HEK293T (cell line): Measurements from ENCODE around the gene HEMK1.

ENCODE experiments used
- CTCF ChIA-PET: fragments of 350-600 bp; formaldehyde crosslinking; extraction: SDS; loops from one replicate; lab custom pipeline; 2021; ENCODE audit warnings: antibody characterized with exemption, inconsistent platforms; lab: Yijun Ruan, JAX
- POLR2A ChIA-PET: fragments of 350-600 bp; formaldehyde crosslinking; extraction: SDS; loops from one replicate; lab custom pipeline; 2020; ENCODE audit warnings: antibody characterized with exemption, inconsistent platforms; lab: Yijun Ruan, JAX
- DNase-seq: peaks from one replicate; pipeline ENCODE4 v3.0.0; 2012; ENCODE audit warnings: mixed read lengths; ENCODE audit errors: extremely low spot score
- ARNT ChIP-seq: fragments of 450-650 bp; IDR thresholded peaks from 2 replicates; pipeline ENCODE4 v1.6.1; 2017; ENCODE audit warnings: mild to moderate bottlenecking
- BHLHE40 ChIP-seq: fragments of 450-650 bp; IDR thresholded peaks from 2 replicates; pipeline ENCODE4 v1.6.1; 2016; ENCODE audit warnings: mild to moderate bottlenecking, moderate library complexity, borderline replicate concordance
- CTBP1 ChIP-seq: fragments of 450-650 bp; IDR thresholded peaks from 2 replicates; pipeline ENCODE4 v1.6.1; 2016; ENCODE audit warnings: borderline replicate concordance
- ELF4 ChIP-seq: fragments of 450-650 bp; IDR thresholded peaks from 2 replicates; pipeline ENCODE4 v1.6.1; 2017; ENCODE audit warnings: antibody characterized with exemption
- FOXA1 ChIP-seq: fragments of 450-650 bp; IDR thresholded peaks from 2 replicates; pipeline ENCODE4 v1.6.1; 2016; ENCODE audit warnings: mild to moderate bottlenecking
- FOXK2 ChIP-seq: fragments of 450-650 bp; IDR thresholded peaks from 2 replicates; pipeline ENCODE4 v1.6.1; 2016; ENCODE audit warnings: mild to moderate bottlenecking
- FOXM1 ChIP-seq: fragments of 450-650 bp; IDR thresholded peaks from 2 replicates; pipeline ENCODE4 v1.6.1; 2017; ENCODE audit warnings: mild to moderate bottlenecking, borderline replicate concordance
- HDGF ChIP-seq: fragments of 450-650 bp; IDR thresholded peaks from 2 replicates; pipeline ENCODE4 v1.6.1; 2017; ENCODE audit warnings: antibody characterized with exemption, borderline replicate concordance
- L3MBTL2 ChIP-seq: fragments of 450-650 bp; conservative IDR thresholded peaks from 2 replicates; pipeline ENCODE4 v1.6.1; 2016; ENCODE audit warnings: mild to moderate bottlenecking
- LEF1 ChIP-seq: fragments of 450-650 bp; IDR thresholded peaks from 2 replicates; pipeline ENCODE4 v1.6.1; 2017; ENCODE audit warnings: mild to moderate bottlenecking, borderline replicate concordance
- NFRKB ChIP-seq: fragments of 450-650 bp; IDR thresholded peaks from 2 replicates; pipeline ENCODE4 v1.6.1; 2016; ENCODE audit warnings: mild to moderate bottlenecking, moderate library complexity
- PKNOX1 ChIP-seq: fragments of 450-650 bp; IDR thresholded peaks from 2 replicates; pipeline ENCODE4 v1.6.1; 2016
- SP1 ChIP-seq: fragments of 450-650 bp; IDR thresholded peaks from 2 replicates; pipeline ENCODE4 v1.6.1; 2017
- SUZ12 ChIP-seq: fragments of 450-650 bp; IDR thresholded peaks from 2 replicates; pipeline ENCODE4 v1.6.1; 2016; ENCODE audit warnings: mild to moderate bottlenecking
- TARDBP ChIP-seq: fragments of 450-650 bp; IDR thresholded peaks from 2 replicates; pipeline ENCODE4 v1.6.1; 2016
- ZNF384 ChIP-seq: fragments of 450-650 bp; IDR thresholded peaks from 2 replicates; pipeline ENCODE4 v1.6.1; 2016

The HEMK1 gene

GRCh38 chr3:50633230-50633790, 64.0 kb downstream of the HEMK1 start:
- no peak for DNase-seq
- no peak for TF ChIP-seq SUZ12
- TF ChIP-seq LEF1: no peak
- TF ChIP-seq FOXM1: no peak
- no peak for TF ChIP-seq SP1
- TF ChIP-seq FOXK2: no peak
- TF ChIP-seq L3MBTL2: no peak
- no peak for TF ChIP-seq TARDBP
- TF ChIP-seq ELF4: no peak
- TF ChIP-seq HDGF: no peak
- TF ChIP-seq FOXA1: no peak
- TF ChIP-seq ARNT: no peak
- no peak for TF ChIP-seq NFRKB
- no peak for TF ChIP-seq ZNF384
- TF ChIP-seq BHLHE40: no peak
- TF ChIP-seq PKNOX1: no peak
- TF ChIP-seq CTBP1: no peak
- ChIA-PET CTCF (interaction anchor here (0.6 to 2.4 kb wide), 3 partner anchors 17 to 61 kb away, joined by 3 to 9 read pairs (median 3); partner anchors contain the start of gene MAPKAPK3), POLR2A (interaction anchor here (0.9 kb wide), 1 partner anchor 21 kb away, joined by 3 read pairs; the partner anchor contains the start of gene CISH)

GRCh38 chr3:50635066-50635465, 65.7 kb downstream of the HEMK1 start:
- POLR2A ChIA-PET: interaction anchor here (0.7 kb wide), 1 partner anchor 18 kb away, joined by 3 read pairs; no protein-coding TSS in a partner anchor
- CTCF ChIA-PET: no interaction called here

GRCh38 chr3:50637011-50637410, 67.7 kb downstream of the HEMK1 start:
- ChIA-PET CTCF (interaction anchor here (1.0 kb wide), 1 partner anchor 20 kb away, joined by 3 read pairs; the partner anchor contains the start of gene MAPKAPK3), POLR2A (no interaction called here)
- DNase-seq: no peak
- TF ChIP-seq FOXK2 (no peak), BHLHE40 (no peak), ELF4 (no peak), FOXA1 (no peak), CTBP1 (no peak), PKNOX1 (no peak), LEF1 (no peak), TARDBP (no peak), SUZ12 (no peak), SP1 (no peak)

More at GRCh38 chr3:50635066-50635465, 65.7 kb downstream of the HEMK1 start:
- DNase-seq: no peak
- TF ChIP-seq ZNF384 (no peak), FOXK2 (no peak), LEF1 (no peak), TARDBP (no peak), ARNT (no peak), FOXM1 (no peak), CTBP1 (no peak), NFRKB (no peak), HDGF (no peak), L3MBTL2 (no peak), PKNOX1 (no peak), FOXA1 (no peak), SUZ12 (no peak)

GRCh38 chr3:50637945-50638344, 68.6 kb downstream of the HEMK1 start:
- no peak for DNase-seq
- no peak for TF ChIP-seq SP1
- no peak for TF ChIP-seq ARNT
- no peak for TF ChIP-seq SUZ12
- no peak for TF ChIP-seq TARDBP
- no peak for TF ChIP-seq L3MBTL2
- TF ChIP-seq CTBP1: no peak
- no peak for TF ChIP-seq ELF4
- TF ChIP-seq PKNOX1: no peak
- no peak for TF ChIP-seq FOXK2
- no peak for TF ChIP-seq ZNF384
- no peak for TF ChIP-seq LEF1
- no peak for TF ChIP-seq HDGF
- ChIA-PET POLR2A (interaction anchor here (0.8 kb wide), 1 partner anchor 34 kb away, joined by 3 read pairs; no protein-coding TSS in a partner anchor), CTCF (no interaction called here)

GRCh38 chr3:50639055-50639494, 69.8 kb downstream of the HEMK1 start:
- no peak for TF ChIP-seq LEF1
- no peak for TF ChIP-seq FOXM1
- TF ChIP-seq NFRKB: no peak
- TF ChIP-seq PKNOX1: no peak
- TF ChIP-seq FOXK2: no peak
- TF ChIP-seq ZNF384: no peak
- TF ChIP-seq HDGF: no peak
- TF ChIP-seq SUZ12: no peak
- no peak for TF ChIP-seq SP1
- no peak for TF ChIP-seq TARDBP
- no peak for TF ChIP-seq CTBP1
- no peak for TF ChIP-seq L3MBTL2
- no peak for TF ChIP-seq BHLHE40
- no peak for TF ChIP-seq ELF4
- ChIA-PET CTCF (no interaction called here), POLR2A (interaction anchor here (1.0 kb wide), 1 partner anchor 35 kb away, joined by 3 read pairs; the partner anchor contains the start of gene DOCK3)
- no peak for DNase-seq
